ENCODE results near the gene GATA5. TPM values are rescaled to one million over a fixed set of nuclear protein-coding genes. Genes with fewer than 3 reads are reported as not detected.

GATA5 gene
- total and polyA plus RNA-seq, 2 donors, result 0.05 to 0.07 TPM

GRCh38 chr20:62507323-62507722 is 31.5 kb upstream of the GATA5 start:
- DNase-seq (ENCODE audit: low read depth in 6 of 9, low spot score in 9 of 9), result no peak
- peaks cover 0 to 1% of the 10 kb centered on the region in 2 donors for H3K9me3 ChIP-seq (ENCODE audit: control insufficient read depth in 2 of 2, insufficient read depth in 1 of 2, low read length in 1 of 2)
- 75% methylated on average over 7 of the region's 7 CpGs for WGBS
- H3K36me3 ChIP-seq (ENCODE audit: control insufficient read depth in 2 of 2, insufficient read depth in 2 of 2, low read length in 1 of 2), result no peaks in the 10 kb centered on the region
- peaks cover 0 to 22% of the 10 kb centered on the region in 2 donors for H3K27me3 ChIP-seq (ENCODE audit: control insufficient read depth in 2 of 2, insufficient read depth in 1 of 2, low read length in 1 of 2)
- H3K4me3 ChIP-seq (ENCODE audit: low read length in 2 of 2), result no peak overlapping the region
- no peak overlapping the region for H3K27ac ChIP-seq (ENCODE audit: low read depth in 1 of 2, low read length in 1 of 2)
- H3K4me1 ChIP-seq (ENCODE audit: control insufficient read depth in 2 of 2, insufficient read depth in 2 of 2, low read length in 2 of 2), result peaks cover 0 to 3% of the 10 kb centered on the region in 2 donors

GRCh38 chr20:62506791-62507190 is 31.0 kb upstream of the GATA5 start:
- DNase-seq (ENCODE audit: low read depth in 6 of 9, low spot score in 9 of 9), result no peak
- no peak overlapping the region for H3K4me3 ChIP-seq (ENCODE audit: low read length in 2 of 2)
- no peaks in the 10 kb centered on the region for H3K4me1 ChIP-seq (ENCODE audit: control insufficient read depth in 2 of 2, insufficient read depth in 2 of 2, low read length in 2 of 2)
- WGBS, result 97% methylated on average over 16 of the region's 16 CpGs
- H3K27ac ChIP-seq (ENCODE audit: low read depth in 1 of 2, low read length in 1 of 2), result no peak overlapping the region
- no peaks in the 10 kb centered on the region for H3K36me3 ChIP-seq (ENCODE audit: control insufficient read depth in 2 of 2, insufficient read depth in 2 of 2, low read length in 1 of 2)
- H3K9me3 ChIP-seq (ENCODE audit: control insufficient read depth in 2 of 2, insufficient read depth in 1 of 2, low read length in 1 of 2), result peaks cover 0 to 1% of the 10 kb centered on the region in 2 donors
- H3K27me3 ChIP-seq (ENCODE audit: control insufficient read depth in 2 of 2, insufficient read depth in 1 of 2, low read length in 1 of 2), result peaks cover 0 to 17% of the 10 kb centered on the region in 2 donors

GRCh38 chr20:62506087-62506486 is 30.3 kb upstream of the GATA5 start:
- H3K27ac ChIP-seq (ENCODE audit: low read depth in 1 of 2, low read length in 1 of 2), result no peak overlapping the region
- peaks cover 0 to 10% of the 10 kb centered on the region in 2 donors for H3K27me3 ChIP-seq (ENCODE audit: control insufficient read depth in 2 of 2, insufficient read depth in 1 of 2, low read length in 1 of 2)
- DNase-seq (ENCODE audit: low read depth in 6 of 9, low spot score in 9 of 9), result no peak
- no peak overlapping the region for H3K4me3 ChIP-seq (ENCODE audit: low read length in 2 of 2)
- peaks cover 0 to 1% of the 10 kb centered on the region in 2 donors for H3K9me3 ChIP-seq (ENCODE audit: control insufficient read depth in 2 of 2, insufficient read depth in 1 of 2, low read length in 1 of 2)
- WGBS, result 95% methylated on average over 9 of the region's 9 CpGs
- no peaks in the 10 kb centered on the region for H3K4me1 ChIP-seq (ENCODE audit: control insufficient read depth in 2 of 2, insufficient read depth in 2 of 2, low read length in 2 of 2)
- no peaks in the 10 kb centered on the region for H3K36me3 ChIP-seq (ENCODE audit: control insufficient read depth in 2 of 2, insufficient read depth in 2 of 2, low read length in 1 of 2)

- H3K9me3 ChIP-seq (ENCODE audit: control insufficient read depth in 2 of 2, insufficient read depth in 1 of 2, low read length in 1 of 2), result peaks cover 0 to 1% of the 10 kb centered on the region in 2 donors
- no peaks in the 10 kb centered on the region for H3K4me1 ChIP-seq (ENCODE audit: control insufficient read depth in 2 of 2, insufficient read depth in 2 of 2, low read length in 2 of 2)
- no peaks in the 10 kb centered on the region for H3K36me3 ChIP-seq (ENCODE audit: control insufficient read depth in 2 of 2, insufficient read depth in 2 of 2, low read length in 1 of 2)
- DNase-seq (ENCODE audit: low read depth in 6 of 9, low spot score in 9 of 9), result no peak
- no peak overlapping the region for H3K4me3 ChIP-seq (ENCODE audit: low read length in 2 of 2)
- H3K27me3 ChIP-seq (ENCODE audit: control insufficient read depth in 2 of 2, insufficient read depth in 1 of 2, low read length in 1 of 2), result peaks cover 0 to 6% of the 10 kb centered on the region in 2 donors
- 89% methylated on average over 24 of the region's 24 CpGs for WGBS
- no peak overlapping the region for H3K27ac ChIP-seq (ENCODE audit: low read depth in 1 of 2, low read length in 1 of 2)
Measured at GRCh38 chr20:62505337-62506045, 29.7 kb upstream of the GATA5 start.

- whole genome bisulfite sequencing, result 98% methylated on average over 4 of the region's 4 CpGs
- no peak overlapping the region for H3K27ac ChIP-seq (ENCODE audit: low read depth in 1 of 2, low read length in 1 of 2)
- peaks cover 0 to 1% of the 10 kb centered on the region in 2 donors for H3K9me3 ChIP-seq (ENCODE audit: control insufficient read depth in 2 of 2, insufficient read depth in 1 of 2, low read length in 1 of 2)
Measured at GRCh38 chr20:62504323-62504722, 28.5 kb upstream of the GATA5 start.

GRCh38 chr20:62503401-62504178 is 27.8 kb upstream of the GATA5 start:
- Histone ChIP-seq H3K27me3 (ENCODE audit: control insufficient read depth in 2 of 2, insufficient read depth in 1 of 2, low read length in 1 of 2) (peaks cover 0 to 16% of the 10 kb centered on the region in 2 donors), H3K36me3 (ENCODE audit: control insufficient read depth in 2 of 2, insufficient read depth in 2 of 2, low read length in 1 of 2) (no peaks in the 10 kb centered on the region), H3K27ac (ENCODE audit: low read depth in 1 of 2, low read length in 1 of 2) (no peak overlapping the region), H3K4me3 (ENCODE audit: low read length in 2 of 2) (no peak overlapping the region), H3K4me1 (ENCODE audit: control insufficient read depth in 2 of 2, insufficient read depth in 2 of 2, low read length in 2 of 2) (no peaks in the 10 kb centered on the region), H3K9me3 (ENCODE audit: control insufficient read depth in 2 of 2, insufficient read depth in 1 of 2, low read length in 1 of 2) (peaks cover 0 to 1% of the 10 kb centered on the region in 2 donors)
- DNase-seq (ENCODE audit: low read depth in 6 of 9, low spot score in 9 of 9), result no peak
- WGBS, result 83% methylated on average over 18 of the region's 18 CpGs

More at GRCh38 chr20:62504323-62504722, 28.5 kb upstream of the GATA5 start:
- H3K27me3 ChIP-seq (ENCODE audit: control insufficient read depth in 2 of 2, insufficient read depth in 1 of 2, low read length in 1 of 2), result peaks cover 0 to 12% of the 10 kb centered on the region in 2 donors
- DNase-seq (ENCODE audit: low read depth in 6 of 9, low spot score in 9 of 9), result no peak
- H3K4me3 ChIP-seq (ENCODE audit: low read length in 2 of 2), result no peak overlapping the region
- H3K36me3 ChIP-seq (ENCODE audit: control insufficient read depth in 2 of 2, insufficient read depth in 2 of 2, low read length in 1 of 2), result no peaks in the 10 kb centered on the region
- no peaks in the 10 kb centered on the region for H3K4me1 ChIP-seq (ENCODE audit: control insufficient read depth in 2 of 2, insufficient read depth in 2 of 2, low read length in 2 of 2)

GRCh38 chr20:62502496-62503095 is 26.8 kb upstream of the GATA5 start:
- 95% methylated on average over 16 of the region's 16 CpGs for WGBS
- no peak for DNase-seq (ENCODE audit: low read depth in 6 of 9, low spot score in 9 of 9)
- peaks cover 0 to 16% of the 10 kb centered on the region in 2 donors for H3K27me3 ChIP-seq (ENCODE audit: control insufficient read depth in 2 of 2, insufficient read depth in 1 of 2, low read length in 1 of 2)
- no peak overlapping the region for H3K4me3 ChIP-seq (ENCODE audit: low read length in 2 of 2)
- H3K27ac ChIP-seq (ENCODE audit: low read depth in 1 of 2, low read length in 1 of 2), result no peak overlapping the region
- no peaks in the 10 kb centered on the region for H3K4me1 ChIP-seq (ENCODE audit: control insufficient read depth in 2 of 2, insufficient read depth in 2 of 2, low read length in 2 of 2)
- peaks cover 0 to 1% of the 10 kb centered on the region in 2 donors for H3K9me3 ChIP-seq (ENCODE audit: control insufficient read depth in 2 of 2, insufficient read depth in 1 of 2, low read length in 1 of 2)
- H3K36me3 ChIP-seq (ENCODE audit: control insufficient read depth in 2 of 2, insufficient read depth in 2 of 2, low read length in 1 of 2), result no peaks in the 10 kb centered on the region

- DNase-seq (ENCODE audit: low read depth in 6 of 9, low spot score in 9 of 9), result peak in 1 of 9 donors; percentile 21
- Histone ChIP-seq H3K9me3 (ENCODE audit: control insufficient read depth in 2 of 2, insufficient read depth in 1 of 2, low read length in 1 of 2) (peaks cover 0 to 1% of the 10 kb centered on the region in 2 donors), H3K4me1 (ENCODE audit: control insufficient read depth in 2 of 2, insufficient read depth in 2 of 2, low read length in 2 of 2) (no peaks in the 10 kb centered on the region), H3K27ac (ENCODE audit: low read depth in 1 of 2, low read length in 1 of 2) (no peak overlapping the region), H3K36me3 (ENCODE audit: control insufficient read depth in 2 of 2, insufficient read depth in 2 of 2, low read length in 1 of 2) (no peaks in the 10 kb centered on the region), H3K4me3 (ENCODE audit: low read length in 2 of 2) (no peak overlapping the region), H3K27me3 (ENCODE audit: control insufficient read depth in 2 of 2, insufficient read depth in 1 of 2, low read length in 1 of 2) (peaks cover 0 to 16% of the 10 kb centered on the region in 2 donors)
- WGBS, result 90% methylated on average over 13 of the region's 13 CpGs
Measured at GRCh38 chr20:62501801-62502495, 26.2 kb upstream of the GATA5 start.
